SHP77 (cell line): ENCODE measurements around the gene IL31RA.

ENCODE experiments used
- DNase-seq, 2 experiments: peaks; one replicate each; lab custom pipeline; 2025; lab: John Stamatoyannopoulos, UW

IL31RA gene

DNA sequence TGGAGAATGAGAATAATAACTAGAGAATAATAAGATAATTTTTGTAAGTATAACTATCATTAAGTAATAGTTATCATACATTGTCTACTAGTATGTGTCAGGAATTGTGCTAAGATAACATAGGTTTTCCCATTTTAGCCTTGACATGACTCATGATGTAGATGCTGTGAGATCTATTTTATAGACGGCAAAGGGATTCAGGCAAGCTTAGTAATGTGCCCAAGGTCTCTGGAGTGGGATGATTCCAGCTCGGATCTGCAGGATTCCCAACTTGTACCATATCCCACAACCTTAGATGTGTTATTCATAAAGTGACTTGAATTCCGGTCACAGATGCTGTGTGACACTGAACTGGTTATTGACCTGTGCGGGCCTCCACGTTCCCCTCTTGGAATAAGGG, 51.5 kb downstream of the IL31RA start:
- DNase-seq: no peak

GRCh38 chr5:55903121-55903701, 52.1 kb downstream of the IL31RA start:
- no peak for DNase-seq

DNA sequence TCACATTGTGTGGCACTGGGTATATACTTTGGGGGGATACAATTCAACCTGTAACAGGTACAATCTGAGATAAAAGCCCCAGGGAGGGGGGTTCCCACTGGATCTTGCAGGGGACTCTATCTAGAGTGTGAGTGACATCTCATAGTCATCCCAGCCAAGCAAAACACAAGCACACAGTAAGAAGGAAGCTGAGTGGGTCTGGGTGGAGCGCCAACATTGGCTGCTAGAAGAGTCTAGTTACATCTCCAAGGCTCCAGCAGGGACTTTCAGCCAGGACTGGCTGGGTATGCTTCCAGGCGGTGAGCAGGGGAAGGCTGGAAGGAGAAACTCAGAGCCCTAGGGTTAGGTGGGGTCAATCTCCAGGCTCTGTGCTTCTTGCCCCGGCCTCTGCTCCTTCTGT, 53.0 kb downstream of the IL31RA start:
- DNase-seq: no peak

DNA sequence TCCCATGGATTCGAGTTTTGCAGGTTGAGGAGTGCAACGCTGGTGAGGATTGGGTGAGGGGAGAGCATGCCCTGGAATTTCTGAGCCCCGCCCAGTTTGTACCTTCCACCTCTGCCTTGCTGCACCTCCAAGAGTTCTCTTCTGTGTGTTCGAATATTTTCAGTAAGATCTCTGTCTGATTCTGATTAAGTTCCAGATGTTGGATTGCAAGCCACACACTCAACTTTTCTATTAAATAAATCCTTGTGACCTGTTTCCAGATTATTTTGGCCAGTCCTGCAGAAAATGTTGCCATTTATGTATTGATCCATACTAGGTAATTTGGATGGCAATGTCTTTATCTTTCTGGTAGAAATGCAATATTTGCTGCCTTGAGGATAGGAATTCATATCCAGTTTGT, 54.1 kb downstream of the IL31RA start:
- DNase-seq: no peak

- no peak for DNase-seq
Measured at GRCh38 chr5:55907927-55908326, 56.8 kb downstream of the IL31RA start.

- no peak for DNase-seq
Measured at GRCh38 chr5:55908804-55909203, 57.6 kb downstream of the IL31RA start.

- no peak for DNase-seq
Measured at GRCh38 chr5:55911784-55912653, 60.9 kb downstream of the IL31RA start.

GRCh38 chr5:55913466-55914413, 62.6 kb downstream of the IL31RA start:
- no peak for DNase-seq

- DNase-seq: no peak
Measured at GRCh38 chr5:55914971-55915370, 63.8 kb downstream of the IL31RA start.

DNA sequence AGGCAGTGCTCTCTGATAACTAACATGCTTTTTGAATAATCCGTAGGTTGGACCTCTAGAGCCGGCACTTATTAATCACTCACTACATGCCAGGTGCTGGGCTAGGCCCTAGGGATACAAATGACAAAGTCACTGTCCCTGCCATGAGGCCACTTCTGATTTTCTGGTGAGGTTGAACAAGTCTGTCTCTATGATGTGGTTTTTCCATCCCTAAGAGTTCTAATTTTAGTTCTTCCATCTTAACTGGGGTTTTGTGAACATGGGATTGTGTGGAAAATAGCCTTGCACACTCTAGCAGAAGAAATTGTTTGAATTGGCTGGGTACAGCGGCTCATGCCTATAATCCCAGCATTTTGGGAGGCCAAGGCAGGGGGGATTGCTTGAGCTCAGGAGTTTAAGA, 64.6 kb downstream of the IL31RA start:
- no peak for DNase-seq

GRCh38 chr5:55916986-55917385, 65.8 kb downstream of the IL31RA start:
- no peak for DNase-seq

DNA sequence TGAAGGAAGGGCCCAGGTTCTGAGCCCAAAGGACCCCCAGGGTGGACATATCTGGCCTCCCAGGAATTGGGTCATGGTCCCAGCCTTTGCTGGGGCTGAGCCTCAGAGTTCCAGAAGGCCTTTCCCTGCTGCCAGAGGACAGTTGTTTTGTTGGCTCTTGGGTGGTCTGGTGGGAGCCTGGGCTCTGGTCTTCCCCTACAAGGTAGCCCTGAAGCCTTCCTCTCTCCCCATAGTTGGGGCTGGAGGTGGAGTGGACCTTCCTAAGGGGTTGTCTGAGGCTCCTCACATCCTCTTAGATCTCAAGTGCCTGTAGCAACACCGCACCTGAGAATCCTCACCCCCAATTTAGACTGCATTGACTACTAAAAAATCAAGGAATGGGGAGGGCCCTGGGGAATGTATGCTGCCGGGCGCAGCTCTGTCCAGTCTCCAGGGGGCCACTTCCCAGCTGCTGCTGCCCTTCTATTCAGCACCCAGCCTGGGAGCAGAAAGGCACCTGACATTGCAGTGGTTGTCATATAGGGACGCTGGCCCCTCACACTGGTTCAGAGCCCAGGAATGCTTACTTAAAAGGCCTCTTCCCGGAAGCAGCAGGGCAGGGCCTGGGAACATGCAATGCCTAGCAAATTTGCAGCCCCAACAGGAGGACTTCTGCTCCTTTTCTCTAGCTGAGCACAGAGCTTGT, 66.4 kb downstream of the IL31RA start:
- DNase-seq: no peak

DNA sequence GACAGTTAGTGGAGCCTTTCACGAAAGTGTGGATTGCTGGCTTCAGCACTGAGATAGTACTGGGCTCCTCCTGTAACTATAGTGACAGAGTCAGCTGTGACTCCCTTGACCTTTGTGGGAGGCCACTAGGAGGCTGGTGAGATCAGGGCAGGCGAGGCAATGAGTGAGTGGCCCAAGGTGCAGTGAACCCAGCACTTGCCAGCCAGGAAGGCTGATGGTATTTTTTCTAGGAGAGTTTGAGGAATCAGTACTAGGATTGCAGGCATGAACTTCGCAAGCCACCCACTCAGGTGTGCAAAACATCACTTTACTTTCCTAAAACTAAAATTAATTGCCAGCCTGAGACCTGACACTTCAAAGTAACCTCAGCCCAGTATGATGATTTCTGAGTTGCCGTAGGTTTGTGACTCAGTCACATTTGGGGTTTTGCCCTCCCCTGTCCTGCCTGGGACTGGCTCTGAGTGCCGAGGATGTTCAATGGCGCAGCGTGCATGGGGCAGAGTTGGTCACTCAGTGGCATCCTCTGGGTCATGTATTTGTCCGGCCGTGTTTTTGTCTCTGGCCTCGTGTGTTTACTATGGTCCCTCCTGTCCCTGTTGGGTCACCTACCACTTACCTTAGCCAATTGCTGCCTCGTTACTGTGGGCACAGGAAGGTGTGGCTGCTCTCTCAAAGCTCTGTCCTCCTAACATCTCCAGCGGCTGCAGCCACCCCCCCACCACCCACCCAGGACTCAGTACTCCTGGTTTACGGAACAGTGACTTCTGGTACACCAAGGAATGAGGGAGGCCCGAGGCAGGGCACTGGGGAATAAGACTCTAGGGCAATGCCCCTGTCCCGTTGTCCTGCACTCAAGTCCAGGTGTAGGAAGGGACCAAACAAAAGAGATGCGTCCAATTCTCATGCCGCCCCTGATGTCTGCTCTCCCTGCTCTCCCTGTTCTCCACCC, 67.2 kb downstream of the IL31RA start:
- DNase-seq: no peak

- DNase-seq: no peak
Measured at GRCh38 chr5:55919625-55920024, 68.5 kb downstream of the IL31RA start.

DNA sequence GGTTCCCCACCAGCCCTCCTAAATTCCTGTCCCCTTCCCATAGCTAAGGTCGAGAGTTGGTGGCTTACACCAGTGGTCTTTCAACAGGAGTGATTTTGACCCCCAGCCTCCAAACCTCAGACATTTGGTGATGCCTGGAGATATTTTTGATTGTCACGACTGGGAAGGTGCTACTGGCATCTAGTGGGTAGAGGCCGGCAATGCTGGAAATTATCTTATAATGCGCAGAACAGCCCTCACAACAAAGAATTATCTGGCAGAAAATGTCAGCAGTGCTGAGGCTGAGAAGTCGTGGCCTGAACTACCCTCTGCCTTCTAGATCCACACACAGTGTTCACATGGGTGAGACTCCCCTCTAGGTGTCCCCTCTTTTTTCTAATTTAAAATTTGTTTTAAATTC, 69.6 kb downstream of the IL31RA start:
- no peak for DNase-seq

DNA sequence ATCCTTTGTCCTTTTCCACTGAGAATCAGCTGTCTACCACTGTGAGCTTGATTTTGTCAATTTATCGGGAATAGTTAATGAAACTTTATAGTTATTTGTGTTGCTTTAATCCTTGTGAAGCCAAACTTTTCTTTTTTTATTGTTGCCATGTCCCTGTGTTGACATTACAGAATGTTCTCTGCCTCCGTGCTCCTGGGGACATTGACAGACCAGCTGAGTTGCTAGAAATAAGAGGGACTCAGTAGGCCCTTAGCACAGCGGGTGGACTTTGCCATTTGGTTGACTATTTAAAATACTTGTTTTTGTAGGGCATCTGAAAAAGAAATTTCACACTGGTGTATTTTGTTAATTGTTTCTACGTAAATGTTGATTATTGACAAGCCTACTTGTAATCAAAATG, 70.5 kb downstream of the IL31RA start:
- DNase-seq: no peak

GRCh38 chr5:55923177-55923771, 72.1 kb downstream of the IL31RA start:
- peak; percentile 5 to 42 for DNase-seq

DNA sequence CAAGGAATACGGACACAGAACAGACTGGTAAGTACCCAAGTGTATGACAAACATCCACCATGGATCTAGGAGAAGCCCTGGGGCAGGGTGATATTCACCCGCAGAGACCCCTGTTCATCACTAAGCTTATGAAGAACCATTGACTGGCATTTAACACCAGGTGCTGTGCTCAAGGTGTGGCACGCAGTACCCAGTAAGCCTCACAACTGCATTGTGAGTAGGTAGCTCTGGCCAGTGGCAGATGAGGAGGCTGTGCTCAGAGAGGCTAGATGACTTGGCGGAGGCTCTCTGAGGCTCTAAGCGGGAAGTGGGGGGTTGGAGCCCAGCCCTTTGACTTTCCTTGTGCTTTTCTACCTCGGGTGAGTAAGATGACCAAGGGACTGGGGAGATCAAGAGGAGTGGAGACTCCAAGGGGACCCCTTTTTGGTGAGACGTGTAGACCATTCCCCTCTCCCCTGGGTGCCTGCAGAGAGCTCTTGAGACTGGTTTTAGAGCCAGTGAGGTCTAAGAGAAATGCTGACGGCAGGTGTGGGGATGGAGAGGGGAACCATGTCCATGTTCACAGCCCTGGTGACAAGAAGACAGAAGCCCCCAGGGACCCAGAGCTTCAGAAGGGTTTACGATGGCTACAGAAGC, 72.8 kb downstream of the IL31RA start:
- no peak for DNase-seq

GRCh38 chr5:55924744-55925143, 73.6 kb downstream of the IL31RA start:
- no peak for DNase-seq

DNA sequence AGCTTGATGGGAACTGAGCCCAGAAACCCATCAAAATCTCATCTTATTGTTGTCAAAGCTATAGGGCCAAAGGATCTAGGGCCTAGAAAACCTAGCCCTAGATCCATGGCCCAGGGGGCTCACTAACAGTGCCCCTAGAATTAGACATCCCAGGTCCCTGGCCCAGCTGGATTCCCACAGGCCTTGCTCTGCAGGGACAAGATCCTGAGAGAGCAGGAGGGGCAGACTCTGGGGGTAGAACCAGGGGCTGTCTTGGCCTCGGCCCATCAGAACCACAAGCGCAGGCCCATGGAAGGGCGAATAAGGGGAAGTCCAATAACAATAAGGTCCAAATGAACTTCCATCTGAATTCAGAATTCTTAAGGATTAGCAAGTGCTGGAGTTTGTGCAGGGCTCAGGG, 74.0 kb downstream of the IL31RA start:
- DNase-seq: no peak
